ENCODE data around the gene PCDHGA8.
"Not testable (repeated sequence)": the region's sequence is repeated elsewhere in the genome, so short reads cannot be mapped to it uniquely, and the experiment has no call there.

PCDHGA8 gene

GRCh38 chr5:141403387-141403786, 11.0 kb downstream of the PCDHGA8 start:
- no peak for DNase-seq

- DNase-seq = not testable (repeated sequence)
Measured at GRCh38 chr5:141407790-141408505, 15.5 kb downstream of the PCDHGA8 start, which contains the start of gene PCDHGB6. Gene PCDHGB6 (plus strand): TSS chr5:141408021. CDS start chr5:141408203, 182 bp downstream.

GRCh38 chr5:141409598-141410306, 17.3 kb downstream of the PCDHGA8 start:
- no peak for DNase-seq

GRCh38 chr5:141411575-141411974, 19.1 kb downstream of the PCDHGA8 start:
- DNase-seq = no peak

- peak; percentile 50 to 52 for DNase-seq
Measured at GRCh38 chr5:141412854-141413539, 20.6 kb downstream of the PCDHGA8 start, which contains the start of gene PCDHGA10. Gene PCDHGA10 (plus strand): TSS chr5:141412987. CDS start chr5:141413176, 189 bp downstream.

GRCh38 chr5:141413540-141414069, 21.2 kb downstream of the PCDHGA8 start:
- DNase-seq = no peak

- DNase-seq = not testable (repeated sequence)
Measured at GRCh38 chr5:141414548-141415274, 22.3 kb downstream of the PCDHGA8 start.

- not testable (repeated sequence) for DNase-seq
Measured at GRCh38 chr5:141415275-141415618, 22.8 kb downstream of the PCDHGA8 start.

- peak in 1 of 2 experiments; percentile 32 for DNase-seq
Measured at GRCh38 chr5:141417494-141418172, 25.2 kb downstream of the PCDHGA8 start, which contains the start of gene PCDHGB7. Gene PCDHGB7 (plus strand): TSS chr5:141417677. CDS start chr5:141417860, 183 bp downstream.

- DNase-seq = no peak
Measured at GRCh38 chr5:141419074-141419880, 26.8 kb downstream of the PCDHGA8 start.

GRCh38 chr5:141420855-141421488, 28.5 kb downstream of the PCDHGA8 start, which contains the start of gene PCDHGA11:
Gene PCDHGA11 (plus strand): TSS chr5:141421051. CDS start chr5:141421228, 177 bp downstream.
- DNase-seq = peak in 1 of 2 experiments; percentile 18

- no peak for DNase-seq
Measured at GRCh38 chr5:141421489-141421855, 29.0 kb downstream of the PCDHGA8 start.

- DNase-seq = no peak
Measured at GRCh38 chr5:141422742-141423291, 30.4 kb downstream of the PCDHGA8 start.

GRCh38 chr5:141427783-141428426, 35.5 kb downstream of the PCDHGA8 start:
- DNase-seq = no peak

GRCh38 chr5:141430332-141431113, 38.1 kb downstream of the PCDHGA8 start, which contains the start of gene PCDHGA12:
Gene PCDHGA12 (plus strand): TSS chr5:141430507. CDS start chr5:141430760, 253 bp downstream.
- no peak for DNase-seq

GRCh38 chr5:141431286-141431685, 38.9 kb downstream of the PCDHGA8 start:
- no peak for DNase-seq

- DNase-seq = not testable (repeated sequence)
Measured at GRCh38 chr5:141432308-141432707, 39.9 kb downstream of the PCDHGA8 start.

- DNase-seq = not testable (repeated sequence)
Measured at GRCh38 chr5:141432726-141433125, 40.3 kb downstream of the PCDHGA8 start.
